ENCODE data around the gene TUBGCP5.

GRCh38 chr15:23003736-23004135 is 35.6 kb downstream of the TUBGCP5 start:
- TF ChIP-seq CTCF (IDR thresholded peaks at IDR 0.05; ENCODE audit: insufficient read depth, low read length, poor library complexity, severe bottlenecking) = no peak
- TF ChIP-seq EZH2phosphoT487 (conservative IDR thresholded peaks at IDR 0.05; ENCODE audit: low read length) = no peak
